Lung microvascular endothelial cell (primary cell): Measurements from ENCODE around the gene SEC14L1. TPM values are rescaled to one million over a fixed set of nuclear protein-coding genes. Genes with fewer than 3 reads are reported as not detected.

Experiments used
- DNase-seq, 2 donors: peaks; one replicate each; pipeline versions ENCODE4 v3.0.0 to v3.0.0-alpha.2; 2010; ENCODE audit warnings: low read depth in 2 of 2
- total RNA-seq: library from RNA; depleted of rRNA; stranded (reverse); fragments of >200 nt; gene quantifications from 2 replicates; pipeline ENCODE4 v1.2.1, GENCODE V29; 2014

The SEC14L1 gene
- total RNA-seq, 1 donor from 2014 or later, result 108 TPM

- peak in 1 of 2 donors; percentile 86 for DNase-seq
These were observed 24.4 kb upstream of the SEC14L1 start for GRCh38 chr17:77116371-77116860.

- no peak for DNase-seq
These were observed 23.4 kb upstream of the SEC14L1 start for GRCh38 chr17:77117415-77117814.

- peak; percentile 56 to 98 for DNase-seq
These were observed 22.4 kb upstream of the SEC14L1 start for GRCh38 chr17:77118251-77118928.

GRCh38 chr17:77119668-77120301, 21.0 kb upstream of the SEC14L1 start:
- no peak for DNase-seq

GRCh38 chr17:77120868-77121267, 19.9 kb upstream of the SEC14L1 start:
- DNase-seq, result peak; percentile 33 to 49

GRCh38 chr17:77124192-77124889, 16.4 kb upstream of the SEC14L1 start:
- peak; percentile 87 to 99 for DNase-seq

- peak; percentile 96 to 98 for DNase-seq
These were observed 15.3 kb upstream of the SEC14L1 start for GRCh38 chr17:77125432-77125901.

- DNase-seq, result peak in 1 of 2 donors; percentile 60
These were observed 14.2 kb upstream of the SEC14L1 start for GRCh38 chr17:77126519-77126918.

GRCh38 chr17:77127735-77128361, 12.9 kb upstream of the SEC14L1 start:
- peak in 1 of 2 donors; percentile 78 for DNase-seq

- peak in 1 of 2 donors; percentile 49 for DNase-seq
These were observed 11.7 kb upstream of the SEC14L1 start for GRCh38 chr17:77128896-77129567.

- DNase-seq, result no peak
These were observed 11.0 kb upstream of the SEC14L1 start for GRCh38 chr17:77129568-77130301.

- DNase-seq, result no peak
These were observed 10.2 kb upstream of the SEC14L1 start for GRCh38 chr17:77130525-77130924.

- DNase-seq, result peak; percentile 65
These were observed 8.9 kb upstream of the SEC14L1 start for GRCh38 chr17:77131904-77132303.

GRCh38 chr17:77132411-77133086, 8.2 kb upstream of the SEC14L1 start:
- DNase-seq, result no peak

GRCh38 chr17:77133087-77133638, 7.6 kb upstream of the SEC14L1 start:
- DNase-seq, result no peak

- no peak for DNase-seq
These were observed 4.4 kb upstream of the SEC14L1 start for GRCh38 chr17:77136420-77136767.

- DNase-seq, result no peak
These were observed 3.7 kb upstream of the SEC14L1 start for GRCh38 chr17:77137111-77137510.

GRCh38 chr17:77137886-77138285, 2.9 kb upstream of the SEC14L1 start:
- DNase-seq, result peak in 1 of 2 donors; percentile 65

GRCh38 chr17:77140166-77140877, 447 bp upstream of the SEC14L1 start:
- DNase-seq, result peak; percentile 99
